HuH-7 (cell line): ENCODE results near the gene YTHDF2.
"Not testable (repeated sequence)": the region's sequence is repeated elsewhere in the genome, so short reads cannot be mapped to it uniquely, and the experiment has no call there.

Source experiments
- DNase-seq: peaks from one replicate; pipeline ENCODE4 v3.0.0; 2011; ENCODE audit warnings: low spot score

The YTHDF2 gene

GRCh38 chr1:28759257-28759656 is 22.5 kb downstream of the YTHDF2 start:
- DNase-seq = no peak

DNA sequence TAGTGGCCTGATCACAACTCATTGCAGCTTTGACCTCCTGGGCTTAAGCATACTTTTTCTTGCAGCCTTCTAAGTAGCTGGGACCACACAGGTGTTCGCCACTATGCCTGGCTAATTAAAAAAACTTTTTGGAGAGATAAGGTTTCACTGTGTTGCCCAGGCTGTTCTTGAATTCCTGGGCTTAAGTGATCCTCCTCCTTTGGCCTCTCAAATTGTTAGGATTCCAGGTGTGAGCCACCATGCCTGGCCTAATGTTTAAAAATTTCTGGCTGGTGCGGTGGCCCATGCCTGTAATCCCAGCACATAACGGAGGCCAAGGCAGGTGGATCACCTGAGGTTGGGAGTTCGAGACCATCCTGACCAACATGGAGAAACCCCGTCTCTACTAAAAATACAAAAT is 24.4 kb downstream of the YTHDF2 start:
- DNase-seq = no peak

DNA sequence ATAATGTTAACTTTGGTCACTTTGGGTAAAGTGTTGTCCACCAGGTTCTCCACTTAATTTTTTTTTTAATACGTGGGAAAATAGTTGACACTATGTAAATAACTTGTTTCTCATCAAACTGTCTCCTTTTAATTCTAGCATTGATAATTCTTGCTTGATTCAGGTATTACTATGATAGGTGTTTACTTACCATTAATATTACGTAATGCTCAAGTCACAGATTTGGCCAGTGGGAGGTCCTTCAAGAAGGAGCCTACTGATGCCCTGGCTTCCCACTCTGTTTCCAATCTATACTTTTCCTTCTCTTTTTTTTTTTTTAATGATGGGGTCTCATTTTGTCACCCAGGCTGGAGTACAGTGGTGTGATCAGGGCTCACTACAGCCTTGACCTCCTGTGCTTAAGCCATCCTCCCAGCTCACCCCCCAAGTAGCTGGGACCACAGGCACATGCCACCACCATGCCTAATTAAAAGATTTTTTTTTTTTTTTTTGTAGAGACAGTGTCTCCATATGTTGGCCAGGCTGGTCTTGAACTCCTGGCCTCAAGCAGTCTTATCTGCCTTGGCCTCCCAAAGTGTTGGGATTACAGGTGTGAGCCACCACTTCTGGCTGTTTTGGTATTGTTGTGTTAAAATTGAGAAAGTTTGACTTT is 29.9 kb downstream of the YTHDF2 start:
- no peak for DNase-seq

- no peak for DNase-seq
Observed at GRCh38 chr1:28770601-28771165, 33.9 kb downstream of the YTHDF2 start.

DNA sequence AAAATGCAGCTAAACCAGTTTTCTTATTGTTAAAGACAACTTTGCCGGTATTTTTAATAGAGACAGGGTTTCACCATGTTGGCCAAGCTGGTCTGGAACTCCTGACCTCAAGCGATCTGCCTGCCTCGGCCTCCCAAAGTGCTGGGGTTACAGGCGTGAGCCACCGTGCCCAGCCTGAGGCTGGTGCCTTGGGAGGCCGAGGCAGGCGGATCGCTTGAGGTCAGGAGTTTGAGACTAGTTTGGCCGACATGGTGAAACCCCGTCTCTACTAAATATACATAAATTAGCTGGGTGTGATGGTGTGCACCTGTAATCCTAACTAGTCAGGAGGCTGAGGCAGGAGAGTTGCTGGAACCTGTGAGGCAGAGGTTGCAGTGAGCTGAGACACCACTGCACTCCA is 35.2 kb downstream of the YTHDF2 start:
- not testable (repeated sequence) for DNase-seq

DNA sequence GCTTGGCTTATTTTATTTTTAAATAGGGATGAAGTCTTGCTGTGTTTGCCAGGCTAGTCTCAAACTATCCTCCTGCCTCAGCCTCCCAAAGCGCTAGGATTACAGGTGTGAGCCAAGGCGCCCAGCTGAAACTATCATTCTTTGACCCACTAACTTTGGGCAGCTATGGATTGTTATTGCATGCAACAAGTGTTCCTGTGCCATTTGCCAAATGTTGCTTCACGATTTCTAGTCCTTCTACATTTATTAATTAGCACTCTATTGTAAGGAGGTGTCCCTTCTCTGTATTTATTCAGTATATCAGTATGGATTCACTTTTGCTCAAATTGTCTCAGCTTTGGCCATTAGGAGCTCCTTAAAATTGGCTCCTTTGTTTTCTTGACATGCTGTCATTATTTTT is 36.4 kb downstream of the YTHDF2 start:
- no peak for DNase-seq

- DNase-seq = no peak
Observed at GRCh38 chr1:28775121-28775942, 38.6 kb downstream of the YTHDF2 start.

GRCh38 chr1:28776341-28776740 is 39.6 kb downstream of the YTHDF2 start:
- no peak for DNase-seq

- DNase-seq = no peak
Observed at GRCh38 chr1:28778021-28778420, 41.3 kb downstream of the YTHDF2 start.

GRCh38 chr1:28779751-28780408 is 43.1 kb downstream of the YTHDF2 start:
- no peak for DNase-seq

DNA sequence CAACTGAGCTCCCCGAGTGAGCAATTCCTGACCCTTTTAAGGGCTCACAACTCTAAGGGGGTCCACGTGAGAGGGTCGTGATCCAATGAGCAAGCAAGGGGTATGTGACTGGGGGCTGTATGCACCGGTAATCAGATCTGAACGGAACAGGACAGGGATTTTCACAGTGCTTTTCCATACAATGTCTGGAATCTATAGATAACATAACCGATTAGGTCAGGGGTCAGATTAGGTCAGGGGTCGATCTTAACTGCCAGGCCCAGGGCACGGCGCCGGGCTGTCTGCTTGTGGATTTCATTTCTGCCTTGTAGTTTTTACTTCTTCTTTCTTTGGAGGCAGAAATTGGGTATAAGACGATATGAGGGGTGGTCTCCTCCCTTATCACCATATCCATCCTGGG is 44.6 kb downstream of the YTHDF2 start:
- DNase-seq = no peak

DNA sequence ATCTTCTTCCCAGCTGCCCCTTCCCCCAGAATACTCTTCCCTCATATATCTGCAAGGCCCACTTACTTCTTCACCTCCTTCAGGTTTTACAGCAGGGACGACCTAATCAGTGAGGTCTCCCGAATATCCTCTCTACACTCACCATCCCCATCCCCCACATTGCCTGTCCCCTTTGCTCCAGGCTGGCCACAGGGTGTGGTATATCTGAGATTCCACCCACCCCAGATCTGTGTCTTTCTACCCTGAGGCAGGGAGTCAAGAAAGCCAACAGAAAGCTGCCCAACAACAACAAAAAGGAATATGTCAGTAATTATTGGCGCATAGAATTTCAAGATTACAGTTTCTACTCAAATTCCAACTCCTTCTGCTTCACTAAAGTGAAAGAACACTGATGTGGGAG is 45.3 kb downstream of the YTHDF2 start:
- no peak for DNase-seq

GRCh38 chr1:28783363-28783762 is 46.6 kb downstream of the YTHDF2 start:
- no peak for DNase-seq

GRCh38 chr1:28789412-28789811 is 52.7 kb downstream of the YTHDF2 start:
- no peak for DNase-seq

GRCh38 chr1:28789816-28790215 is 53.1 kb downstream of the YTHDF2 start:
- no peak for DNase-seq

GRCh38 chr1:28790377-28791035 is 53.8 kb downstream of the YTHDF2 start:
- no peak for DNase-seq

GRCh38 chr1:28791929-28792328 is 55.2 kb downstream of the YTHDF2 start:
- DNase-seq = not testable (repeated sequence)

- DNase-seq = no peak
Observed at GRCh38 chr1:28792644-28793121, 55.9 kb downstream of the YTHDF2 start.

- not testable (repeated sequence) for DNase-seq
Observed at GRCh38 chr1:28794582-28794981, 57.8 kb downstream of the YTHDF2 start.

GRCh38 chr1:28796352-28797211 is 59.8 kb downstream of the YTHDF2 start:
- DNase-seq = no peak

DNA sequence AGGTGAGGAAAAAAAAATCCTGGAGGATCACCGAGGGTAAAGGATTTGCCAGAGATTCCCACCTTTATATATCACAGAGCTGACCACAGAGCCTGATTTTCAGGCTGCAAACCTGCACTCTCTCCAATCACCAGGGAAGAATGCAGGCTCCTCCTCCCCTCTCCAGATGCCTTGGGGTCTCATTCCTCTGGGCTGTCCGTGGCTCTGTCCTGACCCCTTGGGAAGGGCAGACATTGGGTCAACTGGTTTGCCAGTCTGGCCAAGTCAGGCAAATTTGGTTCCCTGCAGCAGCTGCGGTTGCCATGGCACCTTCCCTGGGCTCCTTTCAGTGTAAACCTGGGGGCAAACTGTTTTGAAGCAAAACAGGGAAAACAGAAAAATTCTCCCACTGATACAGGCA is 63.6 kb downstream of the YTHDF2 start:
- DNase-seq = no peak
